ENCODE measurements around the gene PORCN.
"Not testable (repeated sequence)": the region's sequence is repeated elsewhere in the genome, so short reads cannot be mapped to it uniquely, and the experiment has no call there.

The PORCN gene

GRCh38 chrX:48548871-48549270 lies 40.1 kb downstream of the PORCN start:
- no peak for DNase-seq

- not testable (repeated sequence) for DNase-seq
These were observed 47.0 kb downstream of the PORCN start for GRCh38 chrX:48555731-48556325.

GRCh38 chrX:48558271-48558670 lies 49.5 kb downstream of the PORCN start:
- no peak for DNase-seq

GRCh38 chrX:48559636-48560035 lies 50.8 kb downstream of the PORCN start:
- DNase-seq, result no peak

GRCh38 chrX:48560056-48560455 lies 51.3 kb downstream of the PORCN start:
- no peak for DNase-seq

GRCh38 chrX:48560681-48561080 lies 51.9 kb downstream of the PORCN start:
- no peak for DNase-seq

- DNase-seq, result no peak
These were observed 61.2 kb downstream of the PORCN start for GRCh38 chrX:48569958-48570357.
